Muscle of leg (tissue), 11 donors: Measurements from ENCODE around the gene CAMTA1. TPM values are rescaled to one million over a fixed set of nuclear protein-coding genes. Genes with fewer than 3 reads are reported as not detected.

Experiments
- DNase-seq: peaks from one replicate; pipeline ENCODE4 v3.0.0; 2013
- H3K27ac ChIP-seq: one replicate; pipeline ENCODE4 v1.5.1; 2013; ENCODE audit warnings: mild to moderate bottlenecking, low read length, control low read depth
- H3K27me3 ChIP-seq: one replicate; pipeline ENCODE4 v1.6.1; 2013; ENCODE audit warnings: low read length; ENCODE audit not compliant: control insufficient read depth, insufficient read depth
- H3K36me3 ChIP-seq: one replicate; pipeline ENCODE4 v1.6.1; 2013; ENCODE audit warnings: low read length; ENCODE audit not compliant: control insufficient read depth, insufficient read depth
- H3K4me1 ChIP-seq: one replicate; pipeline ENCODE4 v1.6.1; 2013; ENCODE audit warnings: low read length; ENCODE audit not compliant: control insufficient read depth, insufficient read depth
- H3K4me3 ChIP-seq: one replicate; pipeline ENCODE4 v1.5.1; 2013; ENCODE audit warnings: low read length, control low read depth
- H3K9me3 ChIP-seq: replicated peaks from 2 replicates; pipeline ENCODE4 v1.6.1; 2013; ENCODE audit warnings: low read depth, low read length; ENCODE audit not compliant: control insufficient read depth
- WGBS: methylation state at CpG from one replicate; pipeline ENCODE4 v1.1.5; 2013; ENCODE audit warnings: missing lambda C conversion rate; ENCODE audit not compliant: insufficient coverage; 5-methylcytosine and 5-hydroxymethylcytosine counted together
- polyA plus RNA-seq, 8 donors: library from polyadenylated mRNA; unstranded; fragments of 120-200 nt; gene quantifications; one replicate each; pipeline versions ENCODE4 v1.2.1 to v1.2.3, GENCODE V29; 2013; ENCODE audit warnings: inconsistent platforms in 1 of 8, low replicate concordance in 1 of 8; ENCODE audit not compliant: insufficient read length in 8 of 8, insufficient read depth in 1 of 8
- total RNA-seq: library from RNA; stranded (reverse); fragments of 120-200 nt; gene quantifications from one replicate; pipeline ENCODE4 v1.2.4, GENCODE V29; 2013

The CAMTA1 gene
- total and polyA plus RNA-seq, 9 donors, result 36.4 to 56.4 (median 47.7) TPM

DNA sequence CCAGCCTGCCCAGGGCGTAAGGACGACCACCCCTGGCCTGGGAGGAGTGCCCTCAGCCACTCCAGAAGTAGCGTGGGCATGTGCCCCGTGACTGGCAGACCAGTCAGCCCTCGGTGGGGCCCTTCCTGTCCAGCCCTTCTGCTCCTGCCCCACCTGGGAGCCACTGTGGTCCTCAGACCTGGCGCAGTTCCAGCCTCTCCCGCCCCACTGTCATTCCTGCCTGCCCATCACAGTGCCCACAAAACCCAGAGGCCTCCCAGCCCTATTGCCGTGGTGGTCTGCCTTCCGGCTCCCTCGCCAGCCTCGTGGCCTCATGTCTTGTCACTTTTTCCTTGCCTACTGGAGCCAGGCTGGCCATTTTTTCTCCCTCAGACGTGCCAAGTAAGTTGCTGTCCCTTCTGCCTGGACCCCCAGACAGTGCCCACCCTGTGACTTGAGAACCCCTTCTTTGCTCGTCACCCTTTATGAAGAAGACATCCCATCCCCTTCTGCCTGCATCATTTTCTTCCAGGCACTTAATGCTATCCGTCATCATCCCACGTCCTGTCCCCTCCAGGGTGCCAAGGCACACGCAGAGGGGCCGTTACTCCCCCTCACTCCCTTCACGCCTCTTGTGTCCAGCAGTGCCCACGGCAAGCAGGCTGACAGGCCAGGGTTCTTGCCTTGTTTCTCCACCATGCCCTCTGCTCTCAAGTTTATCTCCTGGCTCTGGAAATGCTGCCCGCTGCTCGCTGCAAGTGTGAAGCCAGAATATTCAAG, 122.6 kb downstream of the CAMTA1 start:
- H3K9me3 ChIP-seq, result no peaks in the 10 kb centered on the region
- DNase-seq, result no peak
- WGBS, result 83% methylated on average over 19 of the region's 21 CpGs
- no peak overlapping the region for H3K4me3 ChIP-seq
- peaks cover 10% of the 10 kb centered on the region for H3K4me1 ChIP-seq
- H3K27ac ChIP-seq, result no peak overlapping the region
- no peaks in the 10 kb centered on the region for H3K36me3 ChIP-seq
- no peaks in the 10 kb centered on the region for H3K27me3 ChIP-seq

DNA sequence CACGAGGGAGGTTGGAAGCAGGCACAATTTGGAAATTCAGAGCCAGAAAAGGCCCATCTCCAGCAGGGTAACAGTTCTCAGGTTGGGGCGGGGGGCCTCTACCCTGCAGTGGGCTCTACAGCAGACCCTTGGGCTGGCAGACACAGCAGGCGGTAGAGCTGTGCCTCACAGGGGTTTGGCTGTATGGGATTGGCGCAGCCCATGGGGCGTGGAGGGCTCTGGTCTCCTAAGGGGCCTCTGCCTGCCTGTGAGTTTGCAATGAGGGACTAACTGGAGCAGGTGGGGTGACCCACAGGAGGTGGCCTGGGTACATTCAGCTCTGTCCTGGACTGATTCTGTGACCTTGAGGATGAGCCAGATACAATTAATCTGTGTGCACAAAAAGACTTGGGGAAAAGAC, 124.1 kb downstream of the CAMTA1 start:
- 82% methylated on average over 5 of the region's 5 CpGs for WGBS
- Histone ChIP-seq H3K27me3 (no peaks in the 10 kb centered on the region), H3K9me3 (peaks cover 3% of the 10 kb centered on the region), H3K36me3 (no peaks in the 10 kb centered on the region), H3K4me1 (peaks cover 10% of the 10 kb centered on the region), H3K27ac (no peak overlapping the region), H3K4me3 (no peak overlapping the region)
- DNase-seq, result no peak

DNA sequence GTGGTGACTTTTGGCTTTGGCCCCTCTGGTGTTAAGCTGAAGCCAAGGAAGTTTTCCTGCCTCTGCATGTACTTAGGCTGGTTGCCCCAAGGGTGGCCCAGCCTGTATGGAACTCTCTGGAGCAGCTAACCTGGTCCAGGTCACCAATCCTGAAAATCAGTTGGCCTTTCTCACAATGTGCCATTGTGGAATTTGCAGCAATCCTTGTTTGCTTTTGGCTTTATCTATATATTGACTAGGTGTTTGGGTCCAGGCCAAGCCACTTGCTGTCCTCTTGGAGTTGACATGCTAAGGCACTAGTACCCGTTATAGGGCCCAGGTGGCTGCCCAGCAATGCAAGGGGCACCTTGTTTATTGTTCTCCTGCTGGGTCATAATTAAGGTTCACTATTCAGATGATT, 124.6 kb downstream of the CAMTA1 start:
- H3K9me3 ChIP-seq, result peaks cover 3% of the 10 kb centered on the region
- H3K4me1 ChIP-seq, result peaks cover 10% of the 10 kb centered on the region
- H3K27ac ChIP-seq, result no peak overlapping the region
- no peak for DNase-seq
- H3K27me3 ChIP-seq, result no peaks in the 10 kb centered on the region
- H3K4me3 ChIP-seq, result no peak overlapping the region
- no peaks in the 10 kb centered on the region for H3K36me3 ChIP-seq
- 83% methylated on average over 1 of the region's 1 CpG for WGBS

DNA sequence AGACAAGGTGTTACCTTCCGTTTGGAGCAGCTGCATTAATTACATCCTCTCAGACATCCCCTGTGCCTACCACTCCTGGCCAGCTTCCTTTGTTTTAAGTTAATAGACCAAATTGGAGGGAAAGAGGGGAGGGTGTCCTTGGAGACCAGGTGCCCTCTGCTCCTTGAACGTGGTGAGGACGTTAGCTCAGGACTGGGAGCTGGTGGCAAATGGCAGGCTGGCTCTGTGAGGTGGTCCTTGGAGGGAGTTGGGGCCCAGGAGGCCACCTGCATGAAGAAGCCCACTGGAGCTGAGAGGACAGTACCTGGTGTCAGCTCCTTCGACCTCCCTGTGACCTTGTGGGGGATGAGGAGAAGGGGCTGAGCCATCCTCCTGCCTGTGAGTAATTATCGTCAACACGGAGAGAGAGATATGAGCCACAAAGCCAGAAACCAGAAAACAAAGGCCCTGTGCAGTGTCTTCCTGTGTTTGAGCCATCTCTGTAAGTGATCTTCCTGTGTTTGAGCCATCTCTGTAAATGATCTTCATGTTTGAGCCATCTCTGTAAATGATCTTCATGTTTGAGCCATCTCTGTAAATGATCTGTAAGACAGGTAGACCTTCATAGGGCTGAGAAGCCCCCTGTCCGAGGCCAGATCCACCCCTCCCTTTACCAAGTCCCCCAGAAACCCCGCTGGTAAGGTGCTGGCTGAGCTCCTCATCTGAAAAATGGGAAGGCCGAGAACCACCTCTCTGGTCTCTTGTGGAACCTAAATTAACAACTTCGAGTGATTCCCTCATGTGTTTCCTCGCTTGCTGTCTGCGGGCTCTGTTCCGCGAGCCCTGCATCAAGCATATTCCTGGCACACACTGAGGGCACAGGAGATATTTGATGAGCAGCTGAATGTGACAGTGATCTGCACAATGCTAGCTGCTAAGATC, 126.0 kb downstream of the CAMTA1 start:
- no peaks in the 10 kb centered on the region for H3K27me3 ChIP-seq
- peaks cover 13% of the 10 kb centered on the region for H3K4me1 ChIP-seq
- H3K9me3 ChIP-seq, result peaks cover 3% of the 10 kb centered on the region
- no peaks in the 10 kb centered on the region for H3K36me3 ChIP-seq
- H3K27ac ChIP-seq, result no peak overlapping the region
- no peak overlapping the region for H3K4me3 ChIP-seq
- no peak for DNase-seq
- 65% methylated on average over 6 of the region's 14 CpGs for WGBS

DNA sequence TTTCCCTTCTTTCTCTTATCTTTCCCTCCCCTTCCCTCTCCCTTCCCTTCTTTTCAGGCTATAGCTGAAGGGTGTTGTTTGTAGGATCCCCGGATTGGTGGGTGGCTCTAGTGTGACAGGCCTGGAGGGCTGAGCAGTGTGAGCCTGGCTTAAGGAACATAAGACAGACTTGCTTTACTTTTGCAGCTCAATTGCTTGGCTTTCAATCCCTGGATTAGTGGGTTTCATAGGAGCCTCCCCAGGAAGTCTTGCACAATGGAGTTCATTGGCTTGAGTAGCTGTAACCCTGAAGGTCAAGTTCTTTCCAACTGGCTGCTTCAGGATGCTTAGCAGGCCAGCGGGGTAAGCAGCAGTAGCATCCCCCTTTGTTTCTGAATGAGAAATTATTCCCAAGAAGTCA, 126.7 kb downstream of the CAMTA1 start:
- peaks cover 10% of the 10 kb centered on the region for H3K4me1 ChIP-seq
- H3K4me3 ChIP-seq, result no peak overlapping the region
- peak; percentile 46 for DNase-seq
- WGBS, result no CpG with 5 or more reads among the region's 2 CpGs
- peaks cover 3% of the 10 kb centered on the region for H3K9me3 ChIP-seq
- H3K27ac ChIP-seq, result no peak overlapping the region
- H3K36me3 ChIP-seq, result no peaks in the 10 kb centered on the region
- no peaks in the 10 kb centered on the region for H3K27me3 ChIP-seq

DNA sequence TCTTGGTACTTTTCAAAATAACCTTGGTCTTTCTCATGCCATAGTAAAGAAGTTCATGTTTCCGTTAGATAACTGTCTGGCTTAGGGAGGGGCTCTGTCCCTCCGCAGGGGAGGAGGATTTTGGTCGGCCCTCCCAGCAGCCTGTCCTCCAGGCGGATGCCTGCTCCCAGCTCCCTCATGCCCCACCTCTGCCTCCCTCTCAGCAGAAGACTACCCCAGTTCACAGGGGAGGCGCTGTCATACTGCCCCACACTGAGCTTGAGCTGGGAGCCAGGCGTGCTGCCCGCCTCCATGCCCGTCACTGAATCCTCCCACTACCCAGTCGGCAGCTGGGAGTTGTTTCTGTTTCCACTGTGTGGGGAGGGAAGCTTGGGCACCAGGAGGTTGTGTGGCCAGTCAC, 127.3 kb downstream of the CAMTA1 start:
- Histone ChIP-seq H3K27me3 (no peaks in the 10 kb centered on the region), H3K4me1 (peaks cover 10% of the 10 kb centered on the region), H3K27ac (no peak overlapping the region), H3K4me3 (no peak overlapping the region), H3K9me3 (peaks cover 3% of the 10 kb centered on the region), H3K36me3 (no peaks in the 10 kb centered on the region)
- DNase-seq, result no peak
- WGBS, result no CpG with 5 or more reads among the region's 9 CpGs

DNA sequence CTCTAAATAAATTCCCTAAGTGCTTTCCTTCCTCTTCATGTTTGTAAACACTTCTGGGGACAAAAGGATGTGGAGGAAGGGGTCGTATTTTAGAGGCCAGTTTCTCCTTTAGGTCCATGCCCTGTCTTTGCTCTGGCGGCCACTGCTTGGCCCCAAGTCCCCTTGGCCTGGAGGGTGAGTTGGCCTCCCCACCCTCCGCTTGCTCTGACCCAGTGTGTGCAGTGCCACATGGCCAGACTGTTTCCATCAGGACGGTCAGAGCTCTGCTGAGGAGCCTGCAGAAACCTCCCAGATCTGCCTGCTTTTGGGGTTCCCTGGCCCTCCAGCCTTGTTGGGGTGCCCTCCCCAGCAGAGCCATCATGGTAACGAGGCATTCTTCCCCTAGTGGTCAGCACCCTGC, 127.8 kb downstream of the CAMTA1 start:
- DNase-seq, result no peak
- peaks cover 3% of the 10 kb centered on the region for H3K9me3 ChIP-seq
- peaks cover 15% of the 10 kb centered on the region for H3K4me1 ChIP-seq
- H3K27ac ChIP-seq, result no peak overlapping the region
- H3K27me3 ChIP-seq, result no peaks in the 10 kb centered on the region
- no peaks in the 10 kb centered on the region for H3K36me3 ChIP-seq
- 75% methylated on average over 5 of the region's 5 CpGs for WGBS
- no peak overlapping the region for H3K4me3 ChIP-seq

DNA sequence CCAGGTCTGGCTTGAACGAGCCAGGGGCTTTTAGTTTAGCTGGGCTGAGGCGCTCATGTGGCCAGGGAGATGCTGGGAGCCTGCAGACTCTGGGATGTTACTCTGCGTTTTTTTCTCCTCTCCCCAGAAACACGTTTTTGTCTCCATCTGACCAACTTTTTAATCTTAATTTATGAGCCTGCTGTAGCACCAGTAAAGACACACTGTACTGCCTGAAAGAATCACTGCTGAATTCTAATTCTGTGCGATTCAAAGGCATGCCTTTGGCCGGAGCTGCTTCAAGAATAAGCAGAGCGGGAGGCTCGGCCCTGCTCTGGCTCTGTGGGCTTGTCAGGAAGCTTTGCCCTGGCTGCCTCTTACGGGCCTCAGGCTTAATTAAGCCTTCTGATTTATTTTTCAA, 129.5 kb downstream of the CAMTA1 start:
- H3K9me3 ChIP-seq, result peaks cover 3% of the 10 kb centered on the region
- H3K36me3 ChIP-seq, result no peaks in the 10 kb centered on the region
- no peak for DNase-seq
- H3K4me3 ChIP-seq, result no peak overlapping the region
- no peaks in the 10 kb centered on the region for H3K27me3 ChIP-seq
- H3K27ac ChIP-seq, result no peak overlapping the region
- whole genome bisulfite sequencing, result 50% methylated on average over 6 of the region's 9 CpGs
- peaks cover 22% of the 10 kb centered on the region for H3K4me1 ChIP-seq

DNA sequence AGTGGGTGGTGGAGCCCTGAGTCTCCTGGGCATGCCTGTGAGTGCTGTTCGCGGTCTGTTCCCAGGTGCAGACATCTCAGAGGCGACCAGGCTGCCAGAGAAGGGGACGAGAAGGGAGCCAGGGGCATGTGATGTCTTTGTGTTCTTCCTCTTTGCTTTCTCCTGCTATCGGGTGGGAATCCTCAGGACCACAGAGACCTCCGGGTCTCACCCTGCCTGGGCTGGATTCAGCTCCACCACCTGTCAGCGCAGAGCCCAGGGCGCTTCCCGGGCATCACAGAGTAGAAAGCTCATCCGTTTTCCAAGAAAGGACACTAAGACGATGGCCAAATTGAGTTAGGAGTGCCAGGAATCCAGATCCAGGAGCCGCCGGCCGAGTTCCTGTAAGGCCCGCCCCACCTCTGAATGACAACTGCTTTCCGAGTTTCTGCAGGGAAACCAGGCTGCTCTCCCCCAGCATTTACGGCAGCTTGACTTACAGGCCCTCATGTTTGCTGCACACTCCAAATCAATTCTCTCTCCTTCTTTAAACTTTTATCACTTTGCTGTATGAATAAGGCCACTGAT, 130.8 kb downstream of the CAMTA1 start:
- H3K9me3 ChIP-seq, result peaks cover 3% of the 10 kb centered on the region
- H3K27ac ChIP-seq, result no peak overlapping the region
- peaks cover 22% of the 10 kb centered on the region for H3K4me1 ChIP-seq
- peak; percentile 24 for DNase-seq
- H3K27me3 ChIP-seq, result no peaks in the 10 kb centered on the region
- H3K4me3 ChIP-seq, result no peak overlapping the region
- H3K36me3 ChIP-seq, result no peaks in the 10 kb centered on the region
- WGBS, result 66% methylated on average over 15 of the region's 17 CpGs

DNA sequence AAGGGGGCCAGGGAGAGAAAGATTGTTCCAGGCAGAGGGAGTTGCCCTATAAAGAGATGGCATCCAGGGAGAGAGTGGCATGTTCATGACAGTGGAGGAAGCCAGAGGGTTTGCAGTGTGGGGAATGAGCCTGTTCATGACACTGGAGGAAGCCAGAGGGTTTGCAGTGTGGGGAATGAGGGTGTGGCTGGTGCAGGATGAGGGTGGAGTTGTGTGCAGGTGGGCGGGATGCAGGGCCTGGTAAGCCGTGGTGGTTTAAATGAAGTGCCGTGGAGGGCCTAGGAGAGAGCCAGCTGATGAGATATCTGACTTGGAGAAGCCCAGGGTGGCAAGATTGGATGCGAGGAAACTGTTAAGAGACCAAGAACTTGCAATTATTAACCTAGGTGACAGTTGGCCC, 131.8 kb downstream of the CAMTA1 start:
- Histone ChIP-seq H3K36me3 (no peaks in the 10 kb centered on the region), H3K9me3 (peaks cover 3% of the 10 kb centered on the region), H3K27me3 (no peaks in the 10 kb centered on the region), H3K4me3 (no peak overlapping the region), H3K27ac (no peak overlapping the region), H3K4me1 (peaks cover 19% of the 10 kb centered on the region)
- WGBS, result 97% methylated on average over 4 of the region's 4 CpGs
- DNase-seq, result no peak
